Measurements from ENCODE around the gene SLC22A16. TPM values are rescaled to one million over a fixed set of nuclear protein-coding genes. Genes with fewer than 3 reads are reported as not detected.

SLC22A16 gene
- total RNA-seq, 1 donor from 2014 or later = not detected

GRCh38 chr6:110439356-110439755 lies 37.1 kb downstream of the SLC22A16 start:
- no peaks in the 10 kb centered on the region for H3K36me3 Mint-ChIP-seq (ENCODE audit: unreplicated experiment)
- H3K9me3 Mint-ChIP-seq (ENCODE audit: unreplicated experiment) = no peaks in the 10 kb centered on the region
- H3K27me3 Mint-ChIP-seq (ENCODE audit: unreplicated experiment) = no peaks in the 10 kb centered on the region
- no peak for DNase-seq
- TF ChIP-seq, protein P1, sequence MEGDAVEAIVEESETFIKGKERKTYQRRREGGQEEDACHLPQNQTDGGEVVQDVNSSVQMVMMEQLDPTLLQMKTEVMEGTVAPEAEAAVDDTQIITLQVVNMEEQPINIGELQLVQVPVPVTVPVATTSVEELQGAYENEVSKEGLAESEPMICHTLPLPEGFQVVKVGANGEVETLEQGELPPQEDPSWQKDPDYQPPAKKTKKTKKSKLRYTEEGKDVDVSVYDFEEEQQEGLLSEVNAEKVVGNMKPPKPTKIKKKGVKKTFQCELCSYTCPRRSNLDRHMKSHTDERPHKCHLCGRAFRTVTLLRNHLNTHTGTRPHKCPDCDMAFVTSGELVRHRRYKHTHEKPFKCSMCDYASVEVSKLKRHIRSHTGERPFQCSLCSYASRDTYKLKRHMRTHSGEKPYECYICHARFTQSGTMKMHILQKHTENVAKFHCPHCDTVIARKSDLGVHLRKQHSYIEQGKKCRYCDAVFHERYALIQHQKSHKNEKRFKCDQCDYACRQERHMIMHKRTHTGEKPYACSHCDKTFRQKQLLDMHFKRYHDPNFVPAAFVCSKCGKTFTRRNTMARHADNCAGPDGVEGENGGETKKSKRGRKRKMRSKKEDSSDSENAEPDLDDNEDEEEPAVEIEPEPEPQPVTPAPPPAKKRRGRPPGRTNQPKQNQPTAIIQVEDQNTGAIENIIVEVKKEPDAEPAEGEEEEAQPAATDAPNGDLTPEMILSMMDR (IDR thresholded peaks at IDR 0.05; ENCODE audit: partially characterized antibody, unreplicated experiment) = no peak
- H3K27ac Mint-ChIP-seq (ENCODE audit: unreplicated experiment) = no peak overlapping the region
- H3K4me3 Mint-ChIP-seq (ENCODE audit: unreplicated experiment) = no peak overlapping the region
- no peaks in the 10 kb centered on the region for H3K4me1 Mint-ChIP-seq (ENCODE audit: low read depth, unreplicated experiment)

DNA sequence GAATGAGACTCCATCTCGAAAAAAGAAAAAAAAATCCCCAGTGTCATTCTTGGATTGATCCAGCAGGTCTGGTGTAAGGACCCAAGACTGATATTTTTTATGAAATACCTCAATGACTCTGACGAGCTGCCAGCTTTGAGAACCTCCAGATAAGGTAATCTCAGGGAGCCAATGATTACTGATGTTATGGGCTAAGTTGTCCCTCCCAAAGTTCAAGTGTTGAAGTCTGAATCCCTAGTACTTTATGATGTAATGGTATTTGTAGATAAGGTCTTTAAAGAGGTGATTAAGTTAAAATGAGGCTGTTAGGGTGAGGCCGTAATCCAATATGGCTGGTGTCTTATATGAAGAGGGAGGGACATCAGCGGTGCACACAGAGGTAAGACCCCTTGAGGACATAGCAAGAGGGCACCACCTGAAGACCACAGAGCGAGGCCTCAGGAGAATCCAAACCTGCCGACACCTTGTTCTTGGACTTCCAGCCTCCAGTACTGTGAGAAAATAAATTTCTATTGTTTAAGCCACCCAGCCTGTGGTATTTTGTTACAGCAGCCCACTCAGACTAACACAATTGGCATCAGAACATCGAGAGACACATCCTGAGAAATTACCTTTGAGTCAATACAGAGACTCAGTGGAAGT lies 41.3 kb downstream of the SLC22A16 start:
- DNase-seq = no peak
- H3K4me3 Mint-ChIP-seq (ENCODE audit: unreplicated experiment) = no peak overlapping the region
- no peaks in the 10 kb centered on the region for H3K9me3 Mint-ChIP-seq (ENCODE audit: unreplicated experiment)
- no peaks in the 10 kb centered on the region for H3K36me3 Mint-ChIP-seq (ENCODE audit: unreplicated experiment)
- no peak overlapping the region for H3K27ac Mint-ChIP-seq (ENCODE audit: unreplicated experiment)
- no peaks in the 10 kb centered on the region for H3K27me3 Mint-ChIP-seq (ENCODE audit: unreplicated experiment)
- no peaks in the 10 kb centered on the region for H3K4me1 Mint-ChIP-seq (ENCODE audit: low read depth, unreplicated experiment)
- TF ChIP-seq, protein P1 (IDR thresholded peaks at IDR 0.05; ENCODE audit: partially characterized antibody, unreplicated experiment) = no peak

GRCh38 chr6:110432285-110432900 lies 44.0 kb downstream of the SLC22A16 start:
- Mint-ChIP-seq H3K4me1 (ENCODE audit: low read depth, unreplicated experiment) (no peaks in the 10 kb centered on the region), H3K9me3 (ENCODE audit: unreplicated experiment) (no peaks in the 10 kb centered on the region), H3K4me3 (ENCODE audit: unreplicated experiment) (no peak overlapping the region), H3K36me3 (ENCODE audit: unreplicated experiment) (no peaks in the 10 kb centered on the region), H3K27me3 (ENCODE audit: unreplicated experiment) (no peaks in the 10 kb centered on the region), H3K27ac (ENCODE audit: unreplicated experiment) (no peak overlapping the region)
- TF ChIP-seq, protein P1 (IDR thresholded peaks at IDR 0.05; ENCODE audit: partially characterized antibody, unreplicated experiment) = no peak
- DNase-seq = no peak

- TF ChIP-seq, protein P1 (IDR thresholded peaks at IDR 0.05; ENCODE audit: partially characterized antibody, unreplicated experiment) = no peak
- no peak overlapping the region for H3K4me3 Mint-ChIP-seq (ENCODE audit: unreplicated experiment)
- no peaks in the 10 kb centered on the region for H3K27me3 Mint-ChIP-seq (ENCODE audit: unreplicated experiment)
- DNase-seq = no peak
- H3K9me3 Mint-ChIP-seq (ENCODE audit: unreplicated experiment) = no peaks in the 10 kb centered on the region
- no peaks in the 10 kb centered on the region for H3K36me3 Mint-ChIP-seq (ENCODE audit: unreplicated experiment)
- no peak overlapping the region for H3K27ac Mint-ChIP-seq (ENCODE audit: unreplicated experiment)
- no peaks in the 10 kb centered on the region for H3K4me1 Mint-ChIP-seq (ENCODE audit: low read depth, unreplicated experiment)
Measured at GRCh38 chr6:110430741-110431140, 45.7 kb downstream of the SLC22A16 start.

DNA sequence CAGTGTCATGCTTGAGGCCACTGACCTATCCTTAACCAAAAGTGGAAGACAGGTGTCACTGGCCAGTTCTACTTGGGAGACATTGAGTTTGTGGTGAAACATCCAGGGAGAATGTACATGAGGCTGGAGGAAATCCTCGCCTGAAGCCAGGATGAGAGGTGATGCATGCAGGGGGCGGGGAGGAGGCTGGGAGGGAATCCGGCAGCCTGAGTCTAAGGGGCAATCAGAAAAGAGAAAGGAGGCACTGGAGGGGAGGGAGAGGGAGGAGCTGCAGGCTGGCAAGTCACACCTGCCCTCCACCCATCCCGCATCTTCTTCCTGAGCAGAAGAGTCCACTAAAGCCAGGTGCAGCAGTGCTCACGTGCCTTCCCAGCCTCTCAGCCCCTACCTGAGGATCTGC lies 46.2 kb downstream of the SLC22A16 start:
- Mint-ChIP-seq H3K27me3 (ENCODE audit: unreplicated experiment) (no peaks in the 10 kb centered on the region), H3K9me3 (ENCODE audit: unreplicated experiment) (no peaks in the 10 kb centered on the region), H3K36me3 (ENCODE audit: unreplicated experiment) (no peaks in the 10 kb centered on the region), H3K4me3 (ENCODE audit: unreplicated experiment) (no peak overlapping the region), H3K27ac (ENCODE audit: unreplicated experiment) (no peak overlapping the region), H3K4me1 (ENCODE audit: low read depth, unreplicated experiment) (no peaks in the 10 kb centered on the region)
- TF ChIP-seq, protein P1 (IDR thresholded peaks at IDR 0.05; ENCODE audit: partially characterized antibody, unreplicated experiment) = no peak
- DNase-seq = no peak

All from glutamatergic neuron (in vitro differentiated cells).